HepG2 (cell line): ENCODE results near the gene C6orf62.

ENCODE experiments used
- CTCF ChIP-seq: sonication (generic); formaldehyde crosslinking; IDR thresholded peaks from 2 replicates; pipeline ENCODE4 v1.5.0; 2020; ENCODE audit warnings: mild to moderate bottlenecking, missing genetic modification reagents, moderate library complexity
- EZH2 ChIP-seq: conservative IDR thresholded peaks from 2 replicates; pipeline ENCODE4 v1.6.1; 2012; ENCODE audit warnings: mild to moderate bottlenecking, low read depth, low read length, moderate library complexity
- HNF4G ChIP-seq, 2 experiments: sonication (generic) in 1 of 2; formaldehyde crosslinking in 1 of 2; IDR thresholded peaks; 2 replicates each; pipeline versions ENCODE4 v1.4.0 to v1.6.1; 2011 to 2020; ENCODE audit warnings: borderline replicate concordance in 2 of 2, low read depth in 2 of 2, mild to moderate bottlenecking in 2 of 2, low read length in 1 of 2, missing genetic modification reagents in 1 of 2, moderate library complexity in 1 of 2
- SNAPC5 ChIP-seq: sonication (generic); formaldehyde crosslinking; IDR thresholded peaks from 2 replicates; pipeline ENCODE4 v1.8.1; 2023; ENCODE audit warnings: mild to moderate bottlenecking, missing genetic modification reagents, borderline replicate concordance
- ZNF510 ChIP-seq: sonication (generic); formaldehyde crosslinking; IDR thresholded peaks from 2 replicates; pipeline ENCODE4 v1.4.0; 2020; ENCODE audit warnings: low read depth, mild to moderate bottlenecking, missing genetic modification reagents

DNA sequence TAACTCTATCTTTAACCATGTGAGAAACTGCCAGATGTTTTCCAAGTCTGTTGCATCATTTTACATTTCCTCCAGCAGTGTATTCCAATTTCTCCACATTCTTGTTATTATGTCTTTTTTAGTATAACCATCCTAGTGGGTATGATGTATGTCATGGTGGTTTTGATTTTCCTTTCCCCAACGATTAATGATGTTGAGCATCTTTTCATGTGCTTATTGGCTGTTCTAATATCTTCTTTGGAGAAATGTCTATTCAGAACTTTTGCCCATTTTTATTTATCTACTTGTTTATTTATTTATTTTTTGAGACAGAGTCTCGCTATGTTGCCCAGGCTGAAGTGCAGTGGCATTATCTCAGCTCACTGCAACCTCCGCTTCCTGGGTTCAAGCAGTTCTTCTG is 4.3 kb upstream of the C6orf62 start:
- TF ChIP-seq ZNF510 (CRISPR knock-in tag) = no peak
- no peak for TF ChIP-seq EZH2
- TF ChIP-seq HNF4G (IDR thresholded peaks at IDR 0.05; ENCODE audit: borderline replicate concordance, low read depth, low read length) = no peak
- TF ChIP-seq HNF4G (CRISPR knock-in tag; IDR thresholded peaks at IDR 0.05; ENCODE audit: borderline replicate concordance, low read depth) = no peak
- TF ChIP-seq SNAPC5 (CRISPR knock-in tag) = no peak
- no peak for TF ChIP-seq CTCF (CRISPR knock-in tag)
